Vagina (tissue), 2 donors: ENCODE measurements around the gene WWOX. TPM values are rescaled to one million over a fixed set of nuclear protein-coding genes. Genes with fewer than 3 reads are reported as not detected.

Experiments
- DNase-seq, 2 donors: peaks; one replicate each; pipeline ENCODE4 v3.0.0-alpha.2; 2017; ENCODE audit errors: extremely low spot score in 2 of 2
- H3K27ac ChIP-seq: fragments of 200-600 bp; sonication (generic); one replicate; pipeline ENCODE4 v1.5.1; 2019
- H3K27me3 ChIP-seq: fragments of 200-600 bp; sonication (generic); one replicate; pipeline ENCODE4 v1.5.1; 2019
- H3K36me3 ChIP-seq, 2 donors: fragments of 200-600 bp; sonication (generic); one replicate each; pipeline ENCODE4 v1.5.1; 2017 to 2019
- H3K4me1 ChIP-seq: fragments of 200-600 bp; sonication (generic); one replicate; pipeline ENCODE4 v1.5.1; 2019
- H3K4me3 ChIP-seq, 2 donors: fragments of 200-600 bp; sonication (generic); 1 replicate in 1 of 2; 2 replicates in 1 of 2; pipeline ENCODE4 v1.5.1; 2016 to 2019
- H3K9me3 ChIP-seq: fragments of 200-600 bp; sonication (generic); one replicate; pipeline ENCODE4 v1.5.1; 2019
- CTCF ChIP-seq, 3 experiments: fragments of 450-650 bp in 2 of 3; fragments of 200-600 bp in 1 of 3; sonication (generic) in 1 of 3; IDR thresholded peaks; one replicate each; pipeline ENCODE4 v1.5.1; 2017 to 2019; ENCODE audit warnings: antibody characterized with exemption in 3 of 3, mild to moderate bottlenecking in 2 of 3, moderate library complexity in 2 of 3
- POLR2A ChIP-seq, 2 donors: fragments of 450-650 bp; IDR thresholded peaks; one replicate each; pipeline ENCODE4 v1.6.1; 2017; ENCODE audit warnings: antibody characterized with exemption in 2 of 2, mild to moderate bottlenecking in 2 of 2, moderate library complexity in 2 of 2
- POLR2AphosphoS5 ChIP-seq, 2 donors: sonication (generic); formaldehyde crosslinking; IDR thresholded peaks; one replicate each; pipeline ENCODE4 v1.9.0; 2017; ENCODE audit warnings: antibody characterized with exemption in 2 of 2, mild to moderate bottlenecking in 2 of 2, low read depth in 1 of 2; ENCODE audit not compliant: insufficient read depth in 1 of 2
- intact Hi-C: fragments of 100-400 bp; cut with DNase I; formaldehyde crosslinking; loops from one replicate; pipeline ENCODE4 v1.15.1; 2023
- total RNA-seq: library from RNA; depleted of rRNA; stranded (reverse); fragments of >200 nt; gene quantifications from one replicate; pipeline ENCODE4 v1.2.3, GENCODE V29; 2016

The WWOX gene
- total RNA-seq, 1 donor from 2014 or later = 33.1 TPM

- TF ChIP-seq POLR2AphosphoS5 (IDR thresholded peaks at IDR 0.05; ENCODE audit: insufficient read depth in 1 of 2, low read depth in 1 of 2) (no peak), CTCF (IDR thresholded peaks at IDR 0.05) (no peak), POLR2A (IDR thresholded peaks at IDR 0.05) (no peak)
- no peaks in the 10 kb centered on the region for H3K27me3 ChIP-seq
- H3K27ac ChIP-seq = no peak overlapping the region
- no peak for DNase-seq
- no peak overlapping the region for H3K4me3 ChIP-seq
- no peaks in the 10 kb centered on the region for H3K9me3 ChIP-seq
- H3K36me3 ChIP-seq = no peaks in the 10 kb centered on the region
- intact Hi-C loops = no loop called here
- H3K4me1 ChIP-seq = peaks cover 9% of the 10 kb centered on the region
Observed at GRCh38 chr16:78390508-78391324, 291.3 kb downstream of the WWOX start.

- Histone ChIP-seq H3K27me3 (no peaks in the 10 kb centered on the region), H3K4me3 (no peak overlapping the region), H3K4me1 (no peaks in the 10 kb centered on the region), H3K36me3 (no peaks in the 10 kb centered on the region), H3K9me3 (no peaks in the 10 kb centered on the region), H3K27ac (no peak overlapping the region)
- no peak for DNase-seq
- TF ChIP-seq CTCF (IDR thresholded peaks at IDR 0.05) = no peak
- TF ChIP-seq POLR2AphosphoS5 (IDR thresholded peaks at IDR 0.05; ENCODE audit: insufficient read depth in 1 of 2, low read depth in 1 of 2) = no peak
- no peak for TF ChIP-seq POLR2A (IDR thresholded peaks at IDR 0.05)
- intact Hi-C loops = no loop called here
Observed at GRCh38 chr16:78392585-78393195, 293.2 kb downstream of the WWOX start.

GRCh38 chr16:78395035-78395434 lies 295.6 kb downstream of the WWOX start:
- DNase-seq = no peak
- no peaks in the 10 kb centered on the region for H3K36me3 ChIP-seq
- no peak overlapping the region for H3K27ac ChIP-seq
- H3K4me1 ChIP-seq = no peaks in the 10 kb centered on the region
- no peak for TF ChIP-seq POLR2A (IDR thresholded peaks at IDR 0.05)
- TF ChIP-seq CTCF (IDR thresholded peaks at IDR 0.05) = no peak
- no peak for TF ChIP-seq POLR2AphosphoS5 (IDR thresholded peaks at IDR 0.05; ENCODE audit: insufficient read depth in 1 of 2, low read depth in 1 of 2)
- H3K27me3 ChIP-seq = no peaks in the 10 kb centered on the region
- intact Hi-C loops = no loop called here
- no peaks in the 10 kb centered on the region for H3K9me3 ChIP-seq
- H3K4me3 ChIP-seq = no peak overlapping the region

GRCh38 chr16:78396046-78396445 lies 296.6 kb downstream of the WWOX start:
- H3K27me3 ChIP-seq = no peaks in the 10 kb centered on the region
- H3K36me3 ChIP-seq = no peaks in the 10 kb centered on the region
- intact Hi-C loops = no loop called here
- TF ChIP-seq CTCF (IDR thresholded peaks at IDR 0.05) = no peak
- no peak for TF ChIP-seq POLR2A (IDR thresholded peaks at IDR 0.05)
- no peak for TF ChIP-seq POLR2AphosphoS5 (IDR thresholded peaks at IDR 0.05; ENCODE audit: insufficient read depth in 1 of 2, low read depth in 1 of 2)
- H3K4me3 ChIP-seq = no peak overlapping the region
- no peaks in the 10 kb centered on the region for H3K4me1 ChIP-seq
- no peaks in the 10 kb centered on the region for H3K9me3 ChIP-seq
- no peak for DNase-seq
- no peak overlapping the region for H3K27ac ChIP-seq

GRCh38 chr16:78396673-78397072 lies 297.2 kb downstream of the WWOX start:
- H3K27ac ChIP-seq = no peak overlapping the region
- intact Hi-C loops = no loop called here
- H3K27me3 ChIP-seq = no peaks in the 10 kb centered on the region
- TF ChIP-seq POLR2AphosphoS5 (IDR thresholded peaks at IDR 0.05; ENCODE audit: insufficient read depth in 1 of 2, low read depth in 1 of 2) (no peak), CTCF (IDR thresholded peaks at IDR 0.05) (no peak), POLR2A (IDR thresholded peaks at IDR 0.05) (no peak)
- no peak overlapping the region for H3K4me3 ChIP-seq
- no peaks in the 10 kb centered on the region for H3K36me3 ChIP-seq
- DNase-seq = no peak
- H3K4me1 ChIP-seq = no peaks in the 10 kb centered on the region
- no peaks in the 10 kb centered on the region for H3K9me3 ChIP-seq
